Astrocyte of the spinal cord (primary cell): ENCODE data around the gene PCDHGA1.
A peak's percentile ranks its signal among the peaks of the same experiment; 100 is the strongest.

ENCODE experiments used
- DNase-seq: peaks from one replicate; pipeline ENCODE4 v3.0.0; 2011; ENCODE audit warnings: low read depth, low spot score
- H3K4me3 ChIP-seq: 2 replicates; pipeline ENCODE4 v1.5.1; 2011; ENCODE audit warnings: low read depth, mild to moderate bottlenecking, low read length, moderate library complexity
- CTCF ChIP-seq: IDR thresholded peaks from 2 replicates; pipeline ENCODE4 v1.5.1; 2012; ENCODE audit warnings: low read depth, mild to moderate bottlenecking, low read length, inconsistent platforms
- in situ Hi-C: cut with HindIII; loops from 2 replicates; pipeline ENCODE4 v1.10.0; 2017; ENCODE audit warnings: low sequenced_read_pairs

The PCDHGA1 gene

GRCh38 chr5:141496038-141496437 lies 165.7 kb downstream of the PCDHGA1 start:
- no peak for TF ChIP-seq CTCF
- no peak overlapping the region for H3K4me3 ChIP-seq
- in situ Hi-C loops, result no loop called here
- peak; percentile 91 for DNase-seq

- no peak overlapping the region for H3K4me3 ChIP-seq
- no peak for TF ChIP-seq CTCF
- in situ Hi-C loops, result no loop called here
- DNase-seq, result no peak
Observed at GRCh38 chr5:141501761-141502160, 171.4 kb downstream of the PCDHGA1 start.

GRCh38 chr5:141503681-141504080 lies 173.4 kb downstream of the PCDHGA1 start:
- no peak overlapping the region for H3K4me3 ChIP-seq
- in situ Hi-C loops, result no loop called here
- TF ChIP-seq CTCF, result no peak
- no peak for DNase-seq

- no peak for TF ChIP-seq CTCF
- no peak for DNase-seq
- H3K4me3 ChIP-seq, result no peak overlapping the region
- in situ Hi-C loops, result no loop called here
Observed at GRCh38 chr5:141504216-141504615, 173.9 kb downstream of the PCDHGA1 start.

GRCh38 chr5:141506381-141507155 lies 176.3 kb downstream of the PCDHGA1 start:
- in situ Hi-C loops, result no loop called here

GRCh38 chr5:141507387-141508091 lies 177.2 kb downstream of the PCDHGA1 start:
- peak; percentile 89 for DNase-seq
- in situ Hi-C loops, result no loop called here
- H3K4me3 ChIP-seq, result no peak overlapping the region

More at GRCh38 chr5:141506381-141507155, 176.3 kb downstream of the PCDHGA1 start:
- no peak for DNase-seq
- TF ChIP-seq CTCF, result no peak
- H3K4me3 ChIP-seq, result no peak overlapping the region

More at GRCh38 chr5:141507387-141508091, 177.2 kb downstream of the PCDHGA1 start:
- no peak for TF ChIP-seq CTCF
